Activated T-cell treated with anti-CD3 and anti-CD28 coated beads, Interleukin-2, amount 50 U/mL, for 72 hours (primary cell): ENCODE data around the gene BTN1A1. TPM values are rescaled to one million over a fixed set of nuclear protein-coding genes. Genes with fewer than 3 reads are reported as not detected.
"Not testable (repeated sequence)": the region's sequence is repeated elsewhere in the genome, so short reads cannot be mapped to it uniquely, and the experiment has no call there.

ENCODE experiments used
- ATAC-seq, 2 donors: fragments of 150-1000 bp; cut with Tn5 transposase; replicated peaks in 1 of 2; 2 replicates each; pipeline ENCODE4 v1.10.0; 2021; ENCODE audit warnings: moderate library complexity in 2 of 2, mild to moderate bottlenecking in 1 of 2
- DNase-seq, 2 donors: peaks; one replicate each; pipeline ENCODE4 v3.0.0; 2021 to 2022; ENCODE audit warnings: mixed read lengths in 1 of 2
- H3K27ac Mint-ChIP-seq: one replicate; pipeline ENCODE4 v1.8.0; 2022; ENCODE audit warnings: mild to moderate bottlenecking, moderate library complexity, mixed read lengths
- H3K27me3 Mint-ChIP-seq: one replicate; pipeline ENCODE4 v1.8.0; 2022; ENCODE audit warnings: low read depth, mixed read lengths
- H3K36me3 Mint-ChIP-seq, 2 donors: one replicate each; pipeline ENCODE4 v1.8.0; 2022; ENCODE audit warnings: mixed read lengths in 2 of 2, mild to moderate bottlenecking in 1 of 2; ENCODE audit not compliant: insufficient read depth in 2 of 2
- H3K4me1 Mint-ChIP-seq: one replicate; pipeline ENCODE4 v1.8.0; 2022; ENCODE audit warnings: low read depth, mixed read lengths
- H3K4me3 Mint-ChIP-seq, 2 donors: one replicate each; pipeline ENCODE4 v1.8.0; 2022; ENCODE audit warnings: mild to moderate bottlenecking in 2 of 2, mixed read lengths in 2 of 2, moderate library complexity in 2 of 2
- H3K9me3 Mint-ChIP-seq, 2 donors: one replicate each; pipeline ENCODE4 v1.8.0; 2022; ENCODE audit warnings: mixed read lengths in 2 of 2
- total RNA-seq, 2 donors: library from RNA; stranded (reverse); gene quantifications; one replicate each; pipeline ENCODE4 v1.2.3, GENCODE V29; 2022

The BTN1A1 gene
- total RNA-seq, 2 donors from 2014 or later: 0.10 TPM; not detected in 1

- peaks cover 11% of the 10 kb centered on the region for H3K4me1 Mint-ChIP-seq
- H3K9me3 Mint-ChIP-seq: no peaks in the 10 kb centered on the region
- peaks cover 2 to 3% of the 10 kb centered on the region in 2 donors for H3K36me3 Mint-ChIP-seq
- DNase-seq (no peak), ATAC-seq (no peak)
- H3K27ac Mint-ChIP-seq: no peak overlapping the region
- H3K27me3 Mint-ChIP-seq: peaks cover 42% of the 10 kb centered on the region
- H3K4me3 Mint-ChIP-seq: peak overlapping the region; percentile 84 to 87
Measured at GRCh38 chr6:26502165-26502564, 2.1 kb downstream of the BTN1A1 start.

GRCh38 chr6:26502626-26503025 lies 2.5 kb downstream of the BTN1A1 start:
- no peak overlapping the region for H3K27ac Mint-ChIP-seq
- H3K4me3 Mint-ChIP-seq: no peak overlapping the region
- ATAC-seq (no peak), DNase-seq (no peak)
- H3K4me1 Mint-ChIP-seq: peaks cover 11% of the 10 kb centered on the region
- peaks cover 2 to 3% of the 10 kb centered on the region in 2 donors for H3K36me3 Mint-ChIP-seq
- H3K27me3 Mint-ChIP-seq: peaks cover 42% of the 10 kb centered on the region
- H3K9me3 Mint-ChIP-seq: no peaks in the 10 kb centered on the region

- DNase-seq (no peak), ATAC-seq (no peak)
- Mint-ChIP-seq H3K36me3 (no peaks in the 10 kb centered on the region), H3K4me1 (no peaks in the 10 kb centered on the region), H3K27ac (no peak overlapping the region), H3K9me3 (no peaks in the 10 kb centered on the region), H3K27me3 (peaks cover 26% of the 10 kb centered on the region), H3K4me3 (no peak overlapping the region)
Measured at GRCh38 chr6:26507658-26508057, 7.6 kb downstream of the BTN1A1 start.

- not testable (repeated sequence) for H3K36me3 Mint-ChIP-seq, H3K27me3 Mint-ChIP-seq, H3K27ac Mint-ChIP-seq, DNase-seq, H3K4me3 Mint-ChIP-seq, H3K9me3 Mint-ChIP-seq, H3K4me1 Mint-ChIP-seq, ATAC-seq
Measured at GRCh38 chr6:26511033-26511432, 10.9 kb downstream of the BTN1A1 start.

GRCh38 chr6:26514984-26515383 lies 14.9 kb downstream of the BTN1A1 start:
- no peak overlapping the region for H3K27ac Mint-ChIP-seq
- no peaks in the 10 kb centered on the region for H3K9me3 Mint-ChIP-seq
- H3K4me3 Mint-ChIP-seq: no peak overlapping the region
- no peaks in the 10 kb centered on the region for H3K36me3 Mint-ChIP-seq
- DNase-seq (no peak), ATAC-seq (no peak)
- no peaks in the 10 kb centered on the region for H3K27me3 Mint-ChIP-seq
- H3K4me1 Mint-ChIP-seq: peaks cover 8% of the 10 kb centered on the region

GRCh38 chr6:26516481-26517427 lies 16.7 kb downstream of the BTN1A1 start:
- DNase-seq (no peak), ATAC-seq (no peak)
- Mint-ChIP-seq H3K36me3 (no peaks in the 10 kb centered on the region), H3K9me3 (no peaks in the 10 kb centered on the region), H3K27me3 (no peaks in the 10 kb centered on the region), H3K27ac (no peak overlapping the region), H3K4me1 (peaks cover 19% of the 10 kb centered on the region), H3K4me3 (no peak overlapping the region)

- Mint-ChIP-seq H3K27ac (no peak overlapping the region), H3K9me3 (no peaks in the 10 kb centered on the region), H3K4me1 (peaks cover 43% of the 10 kb centered on the region), H3K36me3 (peaks cover 2% of the 10 kb centered on the region in 2 donors), H3K27me3 (no peaks in the 10 kb centered on the region), H3K4me3 (no peak overlapping the region)
- DNase-seq (no peak), ATAC-seq (no peak)
Measured at GRCh38 chr6:26519359-26519758, 19.3 kb downstream of the BTN1A1 start.

- Mint-ChIP-seq H3K27ac (peak overlapping the region; percentile 97), H3K9me3 (no peaks in the 10 kb centered on the region), H3K4me3 (peak overlapping the region; percentile 72 to 92), H3K4me1 (peaks cover 46% of the 10 kb centered on the region), H3K27me3 (no peaks in the 10 kb centered on the region), H3K36me3 (peaks cover 2 to 4% of the 10 kb centered on the region in 2 donors)
- DNase-seq: no peak
- peak; percentile 3 to 7 for ATAC-seq
Measured at GRCh38 chr6:26520237-26520849, 20.2 kb downstream of the BTN1A1 start.

- DNase-seq (peak; percentile 82 to 84), ATAC-seq (peak; percentile 80 to 82)
- Mint-ChIP-seq H3K36me3 (peaks cover 2 to 4% of the 10 kb centered on the region in 2 donors), H3K27me3 (no peaks in the 10 kb centered on the region), H3K9me3 (no peaks in the 10 kb centered on the region), H3K27ac (peak overlapping the region; percentile 92), H3K4me1 (peaks cover 46% of the 10 kb centered on the region), H3K4me3 (peak overlapping the region; percentile 89 to 91)
Measured at GRCh38 chr6:26520850-26521599, 20.9 kb downstream of the BTN1A1 start.

- H3K9me3 Mint-ChIP-seq: no peaks in the 10 kb centered on the region
- peak; percentile 86 to 90 for ATAC-seq
- H3K4me1 Mint-ChIP-seq: peaks cover 42% of the 10 kb centered on the region
- no peaks in the 10 kb centered on the region for H3K27me3 Mint-ChIP-seq
- peak overlapping the region; percentile 97 for H3K27ac Mint-ChIP-seq
- DNase-seq: peak; percentile 84 to 88
- H3K4me3 Mint-ChIP-seq: peak overlapping the region; percentile 89 to 91
- H3K36me3 Mint-ChIP-seq: peaks cover 2 to 4% of the 10 kb centered on the region in 2 donors
Measured at GRCh38 chr6:26521600-26522391, 21.7 kb downstream of the BTN1A1 start.

- H3K9me3 Mint-ChIP-seq, H3K36me3 Mint-ChIP-seq, ATAC-seq, H3K27me3 Mint-ChIP-seq: not testable (repeated sequence)
- DNase-seq: peak; percentile 29 to 44
- peaks cover 40% of the 10 kb centered on the region for H3K4me1 Mint-ChIP-seq
- peak overlapping the region; percentile 89 to 91 for H3K4me3 Mint-ChIP-seq
- H3K27ac Mint-ChIP-seq: peak overlapping the region; percentile 97
Measured at GRCh38 chr6:26522486-26523228, 22.6 kb downstream of the BTN1A1 start.

GRCh38 chr6:26524314-26524713 lies 24.2 kb downstream of the BTN1A1 start:
- not testable (repeated sequence) for H3K36me3 Mint-ChIP-seq, ATAC-seq, H3K9me3 Mint-ChIP-seq, H3K27ac Mint-ChIP-seq, DNase-seq, H3K27me3 Mint-ChIP-seq
- H3K4me1 Mint-ChIP-seq: peaks cover 40% of the 10 kb centered on the region
- H3K4me3 Mint-ChIP-seq: peak overlapping the region in 1 of 2 donors; percentile 91
